ENCODE results near the gene FGFR3. TPM values are rescaled to one million over a fixed set of nuclear protein-coding genes. Genes with fewer than 3 reads are reported as not detected.
A peak's percentile ranks its signal among the peaks of the same experiment; 100 is the strongest.

Gene FGFR3
- total and polyA plus RNA-seq, 2 of the 4 experiments (the other 2 are of a cell fraction) = 0.18 to 0.67 TPM

DNA sequence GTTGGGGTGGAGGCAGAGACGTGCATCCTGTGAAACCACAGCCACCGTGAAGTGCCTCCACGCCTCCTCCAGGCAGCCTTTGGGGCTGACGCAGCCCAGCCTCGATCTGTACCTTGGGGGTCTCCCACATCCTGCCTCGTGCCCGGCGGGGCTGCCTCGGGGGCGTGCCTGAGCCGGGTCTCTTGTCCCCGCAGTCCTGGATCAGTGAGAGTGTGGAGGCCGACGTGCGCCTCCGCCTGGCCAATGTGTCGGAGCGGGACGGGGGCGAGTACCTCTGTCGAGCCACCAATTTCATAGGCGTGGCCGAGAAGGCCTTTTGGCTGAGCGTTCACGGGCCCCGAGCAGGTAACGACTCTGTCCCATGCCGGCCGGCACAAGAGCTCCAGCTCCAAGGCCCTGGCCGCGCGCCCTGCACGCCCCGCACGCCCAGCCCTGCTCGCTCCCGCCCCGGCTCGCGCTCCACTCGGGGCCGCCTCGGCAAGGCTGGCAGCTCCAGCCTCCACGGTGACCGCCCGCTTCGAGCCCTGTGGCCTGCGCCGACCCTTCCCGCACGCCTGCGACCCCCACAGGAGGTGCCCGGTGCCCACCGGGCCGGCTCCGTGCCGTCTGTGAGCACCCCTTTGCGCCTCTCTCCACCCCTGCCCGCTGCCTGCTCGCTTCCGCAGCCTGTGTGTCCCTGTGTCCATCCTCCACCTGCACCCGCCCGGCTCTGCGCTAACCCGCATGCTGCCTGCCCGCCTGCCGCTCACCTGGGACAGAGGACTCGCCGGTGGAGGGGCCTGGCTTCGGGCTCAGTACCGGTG, 9.8 kb downstream of the FGFR3 start:
- Histone ChIP-seq H4K20me1 (ENCODE audit: insufficient read depth, low read length) (no peaks in the 10 kb centered on the region), H3K4me3 (ENCODE audit: insufficient read depth, low read depth, low read length) (no peak overlapping the region), H3K18ac (ENCODE audit: low read depth, low read length) (no peak overlapping the region), H3K23ac (ENCODE audit: low read depth, low read length) (no peak overlapping the region), H2AK9ac (replicated peaks; ENCODE audit: low read depth, low read length, poor library complexity) (no peak overlapping the region), H3K56ac (ENCODE audit: extremely low read depth, insufficient read depth, low read length) (no peak overlapping the region), H4K5ac (ENCODE audit: low read depth, low read length) (no peak overlapping the region), H2BK120ac (ENCODE audit: low read depth, low read length) (no peak overlapping the region), H3K4ac (ENCODE audit: low read depth, low read length) (no peak overlapping the region), H3K27ac (ENCODE audit: insufficient read depth, low read length) (no peak overlapping the region), H3K9ac (ENCODE audit: low read depth, low read length) (no peak overlapping the region), H3K14ac (replicated peaks; ENCODE audit: low read depth, low read length) (no peak overlapping the region), H4K91ac (ENCODE audit: insufficient read depth, low read depth, low read length) (no peak overlapping the region), H3K36me3 (ENCODE audit: control insufficient read depth, insufficient read depth, low read length) (no peaks in the 10 kb centered on the region), H3K4me1 (ENCODE audit: control insufficient read depth, insufficient read depth, low read length) (no peaks in the 10 kb centered on the region; the same call in 1 of the 2 replicates), H3K79me1 (ENCODE audit: low read depth in 1 of 2, low read length in 2 of 2) (no peaks in the 10 kb centered on the region), H4K8ac (ENCODE audit: low read depth in 2 of 2, low read length in 2 of 2) (no peak overlapping the region), H2BK15ac (ENCODE audit: low read depth, low read length) (no peak overlapping the region), H2BK5ac (ENCODE audit: low read depth, low read length, poor library complexity, severe bottlenecking) (no peak overlapping the region), H2BK20ac (ENCODE audit: low read depth, low read length) (no peak overlapping the region), H3K27me3 (ENCODE audit: control insufficient read depth, insufficient read depth, low read length) (no peaks in the 10 kb centered on the region; the same call in 1 of the 2 replicates), H2AK5ac (ENCODE audit: low read depth, low read length) (no peak overlapping the region), H3K9me3 (ENCODE audit: control insufficient read depth, insufficient read depth, low read length) (no peaks in the 10 kb centered on the region), H3K9me1 (ENCODE audit: insufficient read depth, low read length) (no peaks in the 10 kb centered on the region), H2AFZ (replicated peaks; ENCODE audit: low read length, poor library complexity) (peak overlapping the region; percentile 43), H3K4me2 (ENCODE audit: low read depth, low read length) (no peak overlapping the region)
- POLR2A ChIA-PET (ENCODE audit: unreplicated experiment) = no interaction called here
- dilution Hi-C loops (cut with HindIII; ENCODE audit: low sequenced_read_pairs, unreplicated experiment) (no loop called here), in situ Hi-C loops (cut with MboI; ENCODE audit: low sequenced_read_pairs) (no loop called here), intact Hi-C loops (cut with micrococcal nuclease) (no loop called here)
- no peak for TF ChIP-seq BHLHE40 (IDR thresholded peaks at IDR 0.05; ENCODE audit: low read depth, low read length)
- 93% methylated on average over 40 of the region's 71 CpGs; no CpG with 5 or more reads in 1 of the 2 experiments for WGBS, 2 experiments (ENCODE audit: extremely low coverage in 2 of 2, insufficient read length in 1 of 2)
- no TSS peak for BruUV-seq (replicated peaks)
- ATAC-seq (ENCODE audit: low read depth) = no peak
- CTCF ChIA-PET = no interaction called here
- no peak for DNase-seq
